Colon (tissue), 2 donors: ENCODE results near the gene RNF220.

Experiments used
- FAIRE-seq: peaks from 2 replicates; lab custom pipeline; 2012; peaks lifted over from hg19 to GRCh38; lab: Jason Lieb, UNC
- donor health status: control.
- donor health status: control.

RNF220 gene

DNA sequence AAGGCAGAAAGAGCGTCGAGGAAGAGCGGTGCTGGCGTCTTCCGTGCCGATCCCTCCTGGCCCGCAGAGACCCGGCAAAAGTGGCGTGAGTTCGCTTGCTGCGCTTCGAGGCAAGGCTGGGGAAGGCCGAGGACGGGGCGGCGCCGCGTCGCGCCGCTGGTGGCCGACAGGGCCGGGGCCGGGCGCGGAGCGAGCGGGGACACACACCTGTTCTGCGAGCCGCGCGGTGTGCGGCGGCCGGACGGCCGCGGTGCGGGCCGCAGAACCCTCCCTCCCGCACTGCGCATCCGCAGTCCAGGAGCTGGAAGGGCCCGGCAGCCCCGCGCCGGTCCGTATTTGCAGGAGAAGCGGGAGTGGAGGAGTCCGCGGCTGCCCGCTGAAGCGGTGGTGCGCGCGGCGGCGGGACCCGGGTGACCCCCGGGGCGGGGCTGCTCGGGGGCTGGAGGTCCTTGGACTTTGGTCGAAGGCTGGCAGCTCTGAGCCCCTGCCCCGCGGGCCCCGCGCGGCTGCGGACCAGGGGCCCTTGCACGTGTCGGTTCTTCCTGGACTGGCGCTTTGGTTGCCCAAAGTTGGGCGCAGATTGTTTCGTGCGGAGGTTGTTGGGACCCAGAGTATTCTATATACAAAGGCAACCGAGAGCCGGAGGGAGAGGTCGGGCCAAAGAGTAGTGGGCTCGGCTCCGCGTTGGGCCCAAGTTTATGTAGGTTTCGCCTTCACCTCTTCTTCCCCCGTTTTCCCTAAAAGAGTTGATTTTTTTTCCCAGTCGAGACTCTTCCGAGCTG is 2.6 kb downstream of the RNF220 start:
- no peak for FAIRE-seq

DNA sequence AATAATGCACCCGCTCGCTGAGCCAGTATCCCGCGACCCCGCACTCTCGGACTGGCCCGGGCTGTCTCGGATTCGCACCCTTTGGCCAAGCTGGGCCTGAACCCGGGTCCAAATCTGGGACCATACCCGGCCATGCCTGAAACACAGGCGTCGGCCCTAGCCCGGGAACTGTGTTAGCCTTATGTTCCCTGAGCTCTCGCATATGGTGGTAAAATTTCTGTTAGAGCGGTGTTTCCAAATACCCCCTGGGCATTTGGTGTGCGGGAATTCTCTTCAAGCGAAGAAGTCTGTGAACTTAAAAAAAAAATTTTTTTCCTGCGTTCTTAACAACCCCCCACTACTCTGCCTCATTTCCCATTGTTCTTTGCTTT is 3.1 kb downstream of the RNF220 start:
- FAIRE-seq: no peak

DNA sequence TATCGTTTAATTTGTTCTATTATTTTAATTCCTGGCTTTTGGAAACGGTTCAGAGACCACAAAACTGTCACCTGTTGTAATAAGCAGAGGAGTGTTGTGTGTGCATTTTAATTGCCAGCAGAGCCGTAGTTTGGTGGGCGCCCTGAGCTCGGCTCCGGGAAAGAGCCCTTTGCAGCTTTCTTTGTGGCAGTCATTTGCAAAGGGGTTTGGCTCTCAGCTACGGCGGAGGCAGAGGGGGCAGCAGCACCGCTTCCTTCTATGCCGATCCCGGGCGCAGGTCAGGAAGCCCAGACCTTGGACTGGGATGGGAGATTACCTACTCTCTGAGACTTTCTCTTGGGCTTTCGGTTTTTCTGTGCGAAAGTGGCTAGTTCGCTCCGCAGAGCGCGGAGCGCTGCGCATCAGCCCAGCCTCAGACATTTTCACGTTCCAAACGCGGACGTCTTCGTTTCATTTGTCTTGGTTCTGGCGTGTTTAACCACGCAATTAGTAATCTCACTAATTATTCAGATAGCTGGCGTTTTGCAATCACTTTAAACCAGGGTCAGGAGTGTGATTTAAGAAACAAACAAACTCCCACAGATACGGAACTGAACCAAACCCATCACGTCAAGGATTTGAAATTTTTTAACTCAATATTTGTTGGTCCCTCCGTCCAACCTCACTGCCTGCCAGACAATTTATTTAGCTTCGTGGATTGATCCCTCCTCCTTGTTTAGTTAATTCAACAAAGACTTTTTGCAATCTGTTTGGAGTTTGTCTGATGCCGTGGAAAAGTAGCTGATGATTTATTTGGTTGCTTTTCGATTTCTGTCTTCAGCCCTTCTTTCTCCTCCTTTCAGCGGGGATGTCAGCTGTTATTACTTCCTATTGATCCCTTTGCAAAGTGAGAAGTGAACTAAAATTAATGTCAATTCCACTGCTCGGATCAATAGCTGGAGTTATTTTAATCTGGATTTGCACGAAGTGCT is 3.9 kb downstream of the RNF220 start:
- no peak for FAIRE-seq

DNA sequence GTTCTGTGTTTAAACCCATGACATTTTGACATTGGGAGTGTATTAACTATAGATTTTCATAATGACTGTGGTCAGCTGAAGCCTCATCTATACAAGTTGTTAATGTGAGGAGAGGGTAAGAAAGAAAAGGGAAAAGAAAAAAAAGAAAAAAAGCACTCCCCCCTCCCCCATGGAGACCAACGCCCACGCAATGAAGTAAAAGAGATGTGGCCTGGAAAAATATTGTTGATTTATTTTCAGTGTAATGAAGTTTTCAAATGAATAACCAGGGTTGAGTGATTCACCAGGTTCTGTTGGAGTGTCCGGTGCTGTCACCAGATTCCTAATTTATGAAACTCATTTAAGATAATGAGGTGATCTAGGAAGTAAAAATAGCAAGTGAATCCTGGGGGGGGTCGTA is 4.7 kb downstream of the RNF220 start:
- no peak for FAIRE-seq

DNA sequence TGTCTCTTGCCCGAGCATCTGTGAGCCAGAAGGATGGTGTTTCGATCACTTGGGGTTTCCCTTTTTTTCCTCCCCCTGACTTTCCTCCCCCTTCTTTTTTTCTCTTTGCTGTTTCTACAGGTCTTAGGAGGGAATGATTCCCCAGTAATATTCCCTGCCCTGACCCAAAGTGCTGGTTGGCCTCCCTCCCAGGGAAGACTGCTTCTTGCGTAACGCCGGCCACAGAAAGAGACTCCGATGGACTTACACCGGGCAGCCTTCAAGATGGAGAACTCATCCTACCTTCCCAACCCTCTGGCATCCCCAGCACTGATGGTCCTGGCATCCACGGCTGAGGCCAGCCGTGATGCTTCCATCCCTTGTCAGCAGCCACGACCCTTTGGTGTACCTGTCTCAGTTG is 6.8 kb downstream of the RNF220 start:
- FAIRE-seq: no peak

DNA sequence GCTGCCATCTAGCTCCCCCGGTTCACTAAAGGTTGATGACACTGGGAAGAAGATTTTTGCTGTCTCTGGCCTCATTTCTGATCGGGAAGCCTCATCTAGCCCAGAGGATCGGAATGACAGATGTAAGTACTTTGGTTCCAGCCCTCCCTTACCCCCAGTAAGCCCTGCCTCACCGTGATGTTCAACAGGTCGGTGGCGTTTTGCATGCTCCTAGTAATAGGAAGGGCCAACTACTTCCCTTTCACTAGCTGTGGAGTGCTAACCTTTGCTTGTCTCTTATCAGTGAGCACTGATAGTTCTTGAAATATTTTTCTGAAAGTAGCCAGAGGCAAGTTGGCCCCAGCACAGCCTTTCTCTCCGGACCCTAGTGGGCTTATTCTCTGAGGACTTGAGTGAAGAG is 7.5 kb downstream of the RNF220 start:
- no peak for FAIRE-seq

DNA sequence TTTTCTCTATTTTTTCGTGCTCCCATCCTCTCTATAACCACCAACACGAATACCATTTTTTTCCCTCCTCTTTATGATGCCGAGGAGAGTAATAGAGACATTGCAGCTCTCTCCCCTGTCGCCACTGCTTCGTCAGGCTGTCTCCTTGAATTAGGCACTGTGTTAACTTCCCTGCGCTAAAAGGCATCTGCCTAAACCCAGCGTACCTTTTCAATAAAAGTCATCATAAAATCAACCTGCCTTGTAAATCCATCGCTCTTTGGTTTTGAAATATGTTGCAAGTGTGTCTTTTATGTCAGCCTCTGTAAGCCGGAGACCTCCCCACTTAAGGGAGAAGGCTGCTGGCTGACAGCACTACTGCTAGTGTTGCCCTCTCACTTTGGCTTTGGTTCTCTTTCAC is 8.7 kb downstream of the RNF220 start:
- no peak for FAIRE-seq

DNA sequence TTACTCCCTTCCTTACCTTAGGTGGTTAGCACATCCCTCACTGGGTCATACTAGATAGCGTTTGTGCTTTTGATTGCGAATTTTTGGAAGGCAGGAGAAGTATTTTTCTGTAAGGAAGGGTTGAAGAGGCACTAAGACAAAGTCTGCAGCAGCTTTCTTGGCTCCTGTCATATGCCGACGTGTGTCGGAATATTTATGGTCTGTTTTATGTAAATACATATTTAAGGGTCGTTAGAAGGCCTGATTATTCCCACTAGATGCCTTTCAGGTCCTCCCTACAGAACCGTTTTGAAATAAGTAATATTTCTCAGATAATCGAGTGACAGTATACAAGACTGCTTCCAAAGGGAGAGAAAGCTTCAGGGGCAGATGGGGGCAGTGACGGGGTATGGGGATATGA is 10.0 kb downstream of the RNF220 start:
- no peak for FAIRE-seq

DNA sequence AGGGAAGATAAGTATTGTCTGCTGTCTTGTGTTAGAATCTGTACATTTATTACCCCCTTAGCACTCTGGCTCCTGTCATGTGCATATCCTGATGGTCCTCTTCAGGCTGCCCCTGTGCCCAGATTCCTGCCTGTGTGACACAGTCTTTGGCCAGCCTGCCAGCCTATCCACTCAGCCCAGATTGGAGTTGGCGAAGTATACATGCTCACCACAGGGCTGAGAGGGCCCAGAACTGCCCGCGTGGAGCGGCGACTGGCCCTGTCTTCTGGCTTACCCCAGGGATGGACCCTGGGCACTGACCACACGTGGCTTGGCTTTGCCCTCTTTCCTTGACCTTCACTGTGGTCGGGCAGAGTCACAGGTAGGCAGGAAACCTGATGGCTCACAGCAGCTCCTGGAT is 11.4 kb downstream of the RNF220 start:
- FAIRE-seq: no peak

DNA sequence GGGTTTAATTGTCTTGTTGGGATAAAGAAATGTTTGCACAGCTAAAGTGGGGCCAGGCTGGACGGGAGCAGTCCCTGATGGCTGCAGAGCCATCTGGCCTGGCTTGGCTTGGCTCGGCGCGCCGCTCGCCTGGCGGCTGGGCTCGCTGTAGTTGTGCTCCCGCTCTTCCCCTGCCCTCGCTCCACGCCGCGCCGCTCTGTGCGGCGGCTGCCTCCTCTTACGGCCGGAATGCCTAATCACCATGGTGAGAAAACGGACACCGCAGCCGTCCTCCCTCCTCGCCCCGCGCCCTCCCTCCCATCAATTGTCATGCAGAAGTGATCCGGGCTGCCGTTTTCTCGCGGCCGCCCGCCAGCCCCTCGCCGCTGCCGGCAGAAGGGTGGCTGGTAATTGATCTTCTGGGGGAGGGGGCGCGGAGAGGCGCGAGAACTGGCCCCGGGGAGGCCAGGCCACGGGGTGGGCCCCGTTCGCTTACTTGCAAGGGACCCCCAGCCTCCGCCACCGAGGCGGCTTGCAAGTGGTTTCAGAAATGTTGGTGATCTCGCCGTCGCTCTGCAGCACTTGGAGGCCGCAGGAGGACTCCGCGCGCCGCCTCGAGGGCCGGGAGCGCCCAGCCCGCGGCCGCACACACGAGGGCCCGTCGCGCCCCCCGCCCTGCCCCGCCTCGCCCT is 12.4 kb downstream of the RNF220 start:
- no peak for FAIRE-seq

DNA sequence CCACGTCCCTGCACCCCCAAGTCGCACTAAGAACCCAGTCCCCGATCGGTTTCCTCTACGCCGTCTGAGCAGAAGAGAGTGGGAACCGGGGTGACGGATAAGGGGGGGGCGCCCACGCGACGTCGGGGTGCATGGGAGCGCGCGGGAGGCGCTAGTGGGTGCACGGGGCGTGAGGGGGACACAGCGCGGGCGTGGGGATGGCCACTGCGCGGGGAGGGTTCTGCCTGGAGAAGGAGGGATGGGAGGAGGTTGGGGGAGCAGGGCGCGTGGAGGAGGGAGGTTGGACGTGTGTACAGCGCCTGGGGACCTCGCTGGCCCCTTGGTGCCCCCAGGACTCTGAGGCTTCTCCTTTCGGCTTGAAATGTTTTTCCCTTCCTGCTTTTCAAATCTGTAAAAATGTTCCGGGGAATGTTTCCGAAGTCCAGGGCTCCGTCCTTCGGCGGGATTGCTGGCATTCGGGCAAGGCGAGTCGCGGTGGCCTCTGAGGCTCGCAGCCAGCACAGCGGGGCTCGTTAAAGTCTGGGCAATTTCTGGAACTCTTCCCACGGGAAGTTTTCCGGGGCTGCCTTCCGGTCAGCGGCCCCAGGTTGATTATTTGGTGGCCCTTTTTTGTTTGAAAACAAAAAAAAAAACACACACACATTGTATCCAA is 13.1 kb downstream of the RNF220 start:
- no peak for FAIRE-seq

DNA sequence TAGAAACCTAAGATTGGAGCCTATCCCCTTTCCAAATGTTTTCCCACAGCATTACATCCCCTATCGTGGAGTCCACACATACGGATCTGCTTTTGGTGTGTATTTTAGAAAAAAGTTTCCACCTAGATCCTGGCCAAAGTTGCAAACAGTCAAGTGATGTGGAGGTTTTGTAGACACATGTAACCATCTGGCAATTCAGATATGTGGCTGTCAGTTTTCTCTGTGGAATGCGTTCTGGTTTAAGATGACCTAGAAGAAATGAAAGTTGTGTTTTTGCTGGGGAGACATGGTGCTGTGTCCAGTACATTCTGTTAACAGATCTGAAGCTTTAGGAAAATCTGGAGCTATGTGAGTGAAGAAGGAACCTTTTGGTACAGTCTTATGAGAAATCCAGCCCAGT is 14.8 kb downstream of the RNF220 start:
- FAIRE-seq: no peak

DNA sequence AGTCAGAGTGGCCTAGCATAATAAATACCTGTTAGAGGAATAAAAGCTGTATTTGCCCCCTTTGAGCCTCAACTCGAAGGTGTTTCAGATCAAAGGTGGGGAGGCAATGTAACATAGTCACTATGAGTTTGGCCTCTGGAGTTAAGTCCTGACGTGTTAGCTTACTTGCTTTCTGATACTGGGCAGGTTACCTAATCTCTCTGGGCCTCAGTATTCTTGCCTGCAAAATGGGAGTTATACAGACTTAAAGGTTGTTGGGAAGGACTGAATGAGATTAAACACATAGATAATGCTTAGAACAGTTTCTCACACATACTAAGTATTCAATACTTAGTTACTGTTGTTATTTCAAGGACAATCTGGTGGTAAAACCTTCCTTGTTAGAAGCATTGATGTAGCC is 15.5 kb downstream of the RNF220 start:
- no peak for FAIRE-seq

DNA sequence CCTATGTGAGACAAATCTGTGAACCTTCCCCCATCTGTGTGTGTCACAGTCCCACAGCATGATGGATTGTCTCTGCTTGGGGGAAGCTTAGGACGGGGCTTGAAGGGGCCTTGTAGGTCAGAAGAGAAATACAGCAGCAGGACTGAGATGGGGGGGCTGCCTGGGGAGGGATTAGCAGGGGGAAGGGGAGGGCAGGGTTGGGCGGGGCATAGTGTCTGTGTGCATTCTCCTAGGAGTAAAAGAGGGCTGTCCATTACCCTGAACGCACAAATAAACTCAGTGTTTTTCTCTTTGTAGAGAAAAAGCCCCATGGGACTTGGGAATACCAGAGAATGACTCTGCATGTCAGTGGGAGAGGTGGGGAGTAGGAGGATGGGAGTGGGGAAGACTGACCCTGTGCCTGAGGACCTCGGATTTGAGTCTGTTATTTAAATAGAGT is 16.4 kb downstream of the RNF220 start:
- FAIRE-seq: no peak

DNA sequence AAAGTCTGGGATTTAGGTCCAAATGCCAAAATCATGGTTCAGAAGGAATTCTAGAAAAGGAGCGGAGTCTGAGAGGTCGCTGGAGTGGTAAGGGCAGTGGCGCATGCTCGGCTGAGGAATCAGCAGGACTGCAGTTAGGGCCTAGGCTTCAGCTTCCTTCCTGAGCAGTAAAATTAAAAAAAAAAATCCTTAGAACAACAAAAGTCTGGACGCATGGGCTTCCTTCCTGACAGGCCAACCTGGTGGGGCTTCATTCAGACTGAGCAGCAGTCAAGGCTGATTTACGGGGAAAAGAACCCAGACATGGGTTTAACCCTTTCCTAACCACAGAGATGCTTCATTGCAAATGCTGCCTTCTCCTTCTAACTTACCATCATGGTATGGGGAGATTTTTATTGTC is 17.1 kb downstream of the RNF220 start:
- no peak for FAIRE-seq

DNA sequence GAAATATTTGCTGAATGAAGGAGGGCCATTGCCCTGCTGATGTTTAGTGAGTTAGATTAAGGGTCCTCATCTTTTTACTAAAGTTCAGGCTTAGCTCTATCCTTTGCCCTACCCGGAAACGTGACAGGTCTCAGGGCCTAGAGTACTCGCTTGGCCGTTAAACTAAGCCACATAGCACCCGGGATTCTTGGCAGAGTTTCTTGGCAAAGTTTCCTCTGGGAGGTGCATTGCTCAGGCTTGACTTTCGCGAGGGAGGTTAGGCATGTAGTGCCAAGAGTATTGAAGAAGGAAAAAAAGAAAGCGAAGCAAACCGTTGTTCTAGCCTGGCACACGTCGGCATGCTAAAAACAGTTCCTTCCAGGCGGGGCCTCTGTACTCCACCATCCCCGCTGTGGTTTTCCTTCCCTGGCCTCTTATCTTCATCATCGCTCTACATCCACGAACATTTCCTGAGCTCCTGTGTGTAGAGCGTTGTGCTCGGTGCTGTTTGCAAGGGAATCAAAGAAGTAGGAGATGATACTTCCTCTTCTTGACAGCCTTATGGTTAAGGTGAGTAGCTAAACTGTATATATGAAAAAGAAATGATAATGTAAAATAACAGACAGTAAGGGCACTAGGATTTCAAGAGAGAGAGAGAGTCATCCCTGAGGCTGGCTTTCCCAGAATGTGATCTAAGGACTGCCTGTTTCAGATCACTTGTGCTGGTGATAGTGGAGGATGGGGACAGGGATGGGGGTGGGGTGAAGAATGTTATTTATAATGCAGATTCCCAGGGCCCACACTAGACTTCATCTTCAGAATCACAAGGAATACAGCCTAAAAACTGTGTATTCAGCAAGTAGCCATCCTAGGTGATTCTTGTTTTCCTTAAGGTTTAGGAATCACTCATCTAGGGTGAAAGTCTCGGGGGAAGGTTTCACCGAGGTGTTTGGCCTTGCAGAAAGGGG is 18.8 kb downstream of the RNF220 start:
- FAIRE-seq: no peak

DNA sequence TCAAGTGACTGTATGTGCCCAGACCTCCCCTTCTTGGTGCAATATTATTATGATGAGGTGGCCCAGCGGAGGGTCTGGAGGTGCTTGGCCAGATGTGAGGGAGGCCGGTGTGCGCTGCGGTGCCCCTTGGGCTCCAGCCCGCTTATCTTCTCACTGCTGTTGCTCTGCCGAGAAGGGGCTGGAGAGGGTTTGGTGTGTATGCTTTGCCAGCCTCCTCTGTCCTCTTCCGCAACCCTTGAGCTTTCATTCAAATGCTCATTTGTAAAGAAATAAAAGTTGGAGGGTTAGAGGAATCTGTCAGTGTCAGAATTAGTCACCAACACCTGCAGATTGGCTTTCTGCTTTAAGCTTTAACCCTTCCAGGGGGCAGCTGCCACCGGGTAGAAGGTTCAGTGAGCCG is 19.7 kb downstream of the RNF220 start:
- no peak for FAIRE-seq

DNA sequence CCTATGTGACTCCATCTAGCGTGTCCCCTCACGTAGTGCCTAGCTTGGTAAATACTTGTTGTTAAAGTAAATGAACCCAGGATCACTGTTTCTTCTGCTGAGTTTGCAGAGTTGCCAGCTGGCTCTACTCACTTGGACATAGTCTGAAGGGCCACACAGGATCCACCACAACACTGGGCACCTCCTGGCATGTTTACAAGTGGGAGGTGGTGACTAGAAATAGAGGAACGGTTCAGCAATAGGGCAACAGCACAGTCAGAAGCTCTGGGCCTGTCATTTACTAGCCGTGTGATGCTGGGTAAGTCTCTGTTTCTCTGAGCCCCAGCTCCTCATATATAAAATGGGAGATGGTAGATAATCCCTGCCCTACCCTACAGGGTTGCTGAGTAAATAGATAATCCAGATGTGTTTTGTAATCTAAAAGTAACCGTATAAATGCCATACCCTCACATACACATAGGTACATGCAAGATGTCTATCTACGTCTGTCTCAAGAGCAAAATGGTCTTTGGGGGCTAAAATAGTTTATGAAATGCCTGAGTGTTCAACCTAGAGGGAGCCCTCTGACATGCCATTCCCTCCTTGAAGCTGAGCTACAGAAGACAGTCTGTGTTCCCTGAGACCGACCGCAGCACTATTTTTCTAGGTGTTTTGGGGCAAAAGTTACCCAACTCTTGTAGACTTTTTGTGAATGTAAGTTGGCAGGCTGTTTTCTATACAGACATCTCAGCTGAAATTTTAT is 20.5 kb downstream of the RNF220 start:
- FAIRE-seq: no peak

DNA sequence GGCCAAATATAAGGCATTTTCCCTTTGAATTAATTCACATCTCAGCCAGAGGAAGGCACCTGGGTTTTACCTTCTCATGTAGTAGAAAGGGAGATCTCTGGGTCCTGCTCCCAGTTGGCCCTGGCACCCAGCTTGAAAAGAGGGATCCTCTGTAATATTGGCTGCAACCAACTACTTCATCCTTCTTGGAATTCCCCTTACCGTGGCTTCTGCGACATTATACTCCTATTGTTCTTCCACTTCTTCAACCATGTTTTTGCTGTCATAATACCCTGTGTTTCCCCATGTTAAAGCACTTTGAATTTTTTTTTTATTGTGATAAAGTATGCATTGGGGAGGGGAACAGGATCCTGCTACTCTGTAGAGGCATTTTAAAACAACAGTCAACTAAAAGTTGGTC is 26.8 kb downstream of the RNF220 start:
- no peak for FAIRE-seq

DNA sequence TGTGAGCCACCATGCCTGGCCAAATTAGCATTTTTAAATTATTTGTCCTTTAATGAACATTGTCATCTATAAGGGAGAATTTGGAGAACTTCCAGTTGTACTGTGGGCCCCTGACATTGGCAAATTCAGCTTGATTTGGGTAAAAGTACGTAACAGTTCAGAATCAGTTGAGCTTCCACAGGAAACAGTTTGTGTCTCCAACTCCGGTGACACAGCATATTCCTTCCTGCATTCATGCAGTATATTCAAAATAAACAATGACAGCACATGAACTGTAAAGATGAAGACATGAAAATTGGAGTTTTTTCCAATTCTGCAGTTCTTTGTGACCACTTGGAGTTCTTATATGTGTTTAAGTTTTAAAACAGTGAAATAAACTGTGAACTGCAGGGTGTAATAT is 28.2 kb downstream of the RNF220 start:
- no peak for FAIRE-seq
